SU-DHL-6 (cell line): ENCODE measurements around the gene PNPLA4.

Experiments
- H2AFZ ChIP-seq: fragments of 200-600 bp; sonication (generic); 2 replicates; pipeline ENCODE4 v1.6.1; 2014; ENCODE audit warnings: low read depth, mild to moderate bottlenecking, moderate library complexity, mixed read lengths, antibody characterized with exemption, low read length; ENCODE audit not compliant: severe bottlenecking
- H3F3A ChIP-seq: fragments of 200-600 bp; shearing (Covaris generic); 2 replicates; pipeline ENCODE4 v1.6.0; 2016; ENCODE audit warnings: antibody characterized with exemption, mild to moderate bottlenecking; ENCODE audit not compliant: insufficient read depth
- H3K27ac ChIP-seq: fragments of 200-600 bp; sonication (generic); 2 replicates; pipeline ENCODE4 v1.5.1; 2016; ENCODE audit warnings: low read depth, mild to moderate bottlenecking, low read length, moderate library complexity, mixed read lengths
- H3K27me3 ChIP-seq: fragments of 200-600 bp; sonication (generic), shearing (Covaris generic); 2 replicates; pipeline ENCODE4 v1.6.0; 2014; ENCODE audit warnings: mild to moderate bottlenecking, low read length
- H3K36me3 ChIP-seq: fragments of 200-600 bp; sonication (generic); 2 replicates; pipeline ENCODE4 v1.6.1; 2014; ENCODE audit warnings: mild to moderate bottlenecking, low read length, mixed read lengths
- H3K4me2 ChIP-seq: fragments of 300-600, 200-600 bp; shearing (Covaris generic), sonication (generic); 2 replicates; pipeline ENCODE4 v1.6.0; 2014; ENCODE audit warnings: low read length, low read depth, mild to moderate bottlenecking; ENCODE audit not compliant: poor library complexity, severe bottlenecking
- H3K4me3 ChIP-seq: fragments of 200-600 bp; sonication (generic); 2 replicates; pipeline ENCODE4 v1.5.1; 2014; ENCODE audit warnings: antibody characterized with exemption, low read length, mild to moderate bottlenecking, mixed read lengths; ENCODE audit not compliant: insufficient read depth, poor library complexity, severe bottlenecking
- H3K79me2 ChIP-seq: fragments of 200-600 bp; sonication (generic); 2 replicates; pipeline ENCODE4 v1.6.1; 2014; ENCODE audit warnings: mild to moderate bottlenecking, low read length, moderate library complexity; ENCODE audit not compliant: insufficient read depth
- H3K9ac ChIP-seq: fragments of 200-600 bp; sonication (generic); 2 replicates; pipeline ENCODE4 v1.7.0; 2014; ENCODE audit warnings: mild to moderate bottlenecking, low read length
- H3K9me2 ChIP-seq: fragments of 200-600 bp; sonication (generic); replicated peaks from 2 replicates; pipeline ENCODE4 v1.6.1; 2014; ENCODE audit warnings: low read length; ENCODE audit not compliant: insufficient read depth
- H3K9me3 ChIP-seq: fragments of 200-600 bp; sonication (generic); 2 replicates; pipeline ENCODE4 v1.6.1; 2014; ENCODE audit warnings: low read length, mixed read lengths; ENCODE audit not compliant: insufficient read depth
- H4K20me1 ChIP-seq: fragments of 200-600 bp; sonication (generic); 2 replicates; pipeline ENCODE4 v1.6.1; 2014; ENCODE audit warnings: low read depth, mild to moderate bottlenecking, antibody characterized with exemption, low read length, moderate library complexity, mixed read lengths
- CTCF ChIP-seq: fragments of 200-600 bp; sonication (generic); IDR thresholded peaks from one replicate; pipeline ENCODE4 v1.5.1; 2017; ENCODE audit warnings: antibody characterized with exemption, mild to moderate bottlenecking, low read length, moderate library complexity; ENCODE audit not compliant: insufficient read depth, poor library complexity, severe bottlenecking
- EZH2phosphoT487 ChIP-seq: fragments of 200-600 bp; sonication (generic), shearing (Covaris generic); conservative IDR thresholded peaks from 2 replicates; pipeline ENCODE4 v1.6.1; 2018; ENCODE audit warnings: mild to moderate bottlenecking, antibody characterized with exemption, low read length, moderate library complexity, mixed read lengths

The PNPLA4 gene

GRCh38 chrX:7889135-7889534 lies 38.1 kb downstream of the PNPLA4 start:
- Histone ChIP-seq H3K27me3 (no peaks in the 10 kb centered on the region), H3K79me2 (no peaks in the 10 kb centered on the region), H3K9me3 (no peaks in the 10 kb centered on the region), H3K4me3 (no peak overlapping the region), H4K20me1 (no peaks in the 10 kb centered on the region), H3K27ac (no peak overlapping the region), H3K4me2 (no peak overlapping the region), H3F3A (no peaks in the 10 kb centered on the region), H3K9me2 (no peaks in the 10 kb centered on the region), H2AFZ (no peak overlapping the region), H3K36me3 (no peaks in the 10 kb centered on the region), H3K9ac (no peak overlapping the region)
- TF ChIP-seq CTCF (no peak), EZH2phosphoT487 (no peak)

- H3K9me2 ChIP-seq = no peaks in the 10 kb centered on the region
- H3K36me3 ChIP-seq = no peaks in the 10 kb centered on the region
- H4K20me1 ChIP-seq = no peaks in the 10 kb centered on the region
- H3K79me2 ChIP-seq = no peaks in the 10 kb centered on the region
- H3K4me2 ChIP-seq = no peak overlapping the region
- no peaks in the 10 kb centered on the region for H3K9me3 ChIP-seq
- H3K27ac ChIP-seq = no peak overlapping the region
- H2AFZ ChIP-seq = no peak overlapping the region
- no peaks in the 10 kb centered on the region for H3F3A ChIP-seq
- no peak for TF ChIP-seq CTCF
- TF ChIP-seq EZH2phosphoT487 = no peak
- H3K27me3 ChIP-seq = no peaks in the 10 kb centered on the region
- H3K4me3 ChIP-seq = no peak overlapping the region
- H3K9ac ChIP-seq = no peak overlapping the region
Observed at GRCh38 chrX:7876957-7877356, 50.3 kb downstream of the PNPLA4 start.

GRCh38 chrX:7872042-7872441 lies 55.2 kb downstream of the PNPLA4 start:
- Histone ChIP-seq H3K9me3 (no peaks in the 10 kb centered on the region), H3F3A (no peaks in the 10 kb centered on the region), H3K4me3 (no peak overlapping the region), H3K4me2 (no peak overlapping the region), H3K27ac (no peak overlapping the region), H3K27me3 (no peaks in the 10 kb centered on the region), H3K36me3 (no peaks in the 10 kb centered on the region), H3K9me2 (no peaks in the 10 kb centered on the region), H3K9ac (no peak overlapping the region), H3K79me2 (no peaks in the 10 kb centered on the region), H2AFZ (no peak overlapping the region), H4K20me1 (no peaks in the 10 kb centered on the region)
- TF ChIP-seq EZH2phosphoT487 (no peak), CTCF (no peak)

- H3K36me3 ChIP-seq = no peaks in the 10 kb centered on the region
- no peak overlapping the region for H3K27ac ChIP-seq
- no peak overlapping the region for H3K4me2 ChIP-seq
- H3K4me3 ChIP-seq = no peak overlapping the region
- no peaks in the 10 kb centered on the region for H3F3A ChIP-seq
- no peaks in the 10 kb centered on the region for H3K27me3 ChIP-seq
- no peak overlapping the region for H2AFZ ChIP-seq
- no peaks in the 10 kb centered on the region for H3K79me2 ChIP-seq
- H3K9ac ChIP-seq = no peak overlapping the region
- TF ChIP-seq CTCF (no peak), EZH2phosphoT487 (no peak)
- H4K20me1 ChIP-seq = no peaks in the 10 kb centered on the region
- no peaks in the 10 kb centered on the region for H3K9me2 ChIP-seq
- no peaks in the 10 kb centered on the region for H3K9me3 ChIP-seq
Observed at GRCh38 chrX:7852166-7852565, 75.0 kb downstream of the PNPLA4 start.
